Measurements from ENCODE around the gene KCNK7.
"Not testable (repeated sequence)": the region's sequence is repeated elsewhere in the genome, so short reads cannot be mapped to it uniquely, and the experiment has no call there.

Gene KCNK7

GRCh38 chr11:65569973-65570918 is 25.4 kb downstream of the KCNK7 start, which contains the start of gene ZNRD2:
TSS of gene ZNRD2 (plus strand) at chr11:65570477. CDS start at chr11:65570492, 15 bp downstream.
- in situ Hi-C loops (cut with MboI; ENCODE audit: low sequenced_read_pairs, unreplicated experiment), result no loop called here
- DNase-seq (ENCODE audit: low spot score), result peak; percentile 97
- peak; percentile 71 for TF ChIP-seq CTCF (IDR thresholded peaks at IDR 0.05; ENCODE audit: borderline replicate concordance, control extremely low read depth, extremely low read depth, insufficient read depth, missing control alignments)

DNA sequence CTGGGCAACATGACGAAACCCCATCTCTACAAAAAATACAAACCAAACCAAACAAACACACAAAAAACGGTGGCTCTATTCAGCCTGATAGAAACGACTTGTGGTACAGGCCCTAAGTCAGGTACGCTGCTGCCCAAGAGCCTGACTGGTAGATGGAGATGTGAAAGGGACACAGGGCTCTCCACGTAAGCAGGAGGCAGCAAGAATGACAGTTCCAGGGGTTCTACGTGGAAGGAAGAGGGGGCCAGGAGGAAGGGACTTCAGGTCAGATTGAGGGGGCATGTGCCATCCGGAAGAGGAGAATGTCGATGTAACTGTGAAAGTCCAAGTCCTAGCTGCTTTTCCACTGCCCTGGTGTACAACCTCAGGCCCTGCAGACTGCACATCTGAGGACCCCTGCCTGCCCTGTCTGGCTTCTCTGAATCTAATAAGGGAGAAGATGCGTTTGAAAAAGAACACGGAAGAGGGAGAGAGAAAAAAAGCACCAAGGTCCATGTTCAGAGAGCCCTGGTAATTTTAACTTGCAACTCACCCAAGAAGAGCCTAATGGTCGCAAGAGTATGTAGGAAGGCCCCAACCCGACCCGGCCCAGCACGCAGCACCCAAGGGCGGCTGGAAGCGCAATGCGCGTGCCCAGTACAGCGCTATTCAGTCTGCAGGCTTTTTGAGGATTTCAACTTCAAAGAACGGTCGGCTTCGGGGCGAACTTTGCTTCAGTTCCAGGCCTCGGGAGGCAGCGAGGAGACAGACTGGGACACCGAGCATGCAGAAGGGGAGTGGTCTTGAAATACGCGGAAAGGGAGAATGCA is 26.2 kb downstream of the KCNK7 start:
- no peak for DNase-seq (ENCODE audit: low spot score)
- TF ChIP-seq CTCF (IDR thresholded peaks at IDR 0.05; ENCODE audit: borderline replicate concordance, control extremely low read depth, extremely low read depth, insufficient read depth, missing control alignments), result no peak
- in situ Hi-C loops (cut with MboI; ENCODE audit: low sequenced_read_pairs, unreplicated experiment), result no loop called here

DNA sequence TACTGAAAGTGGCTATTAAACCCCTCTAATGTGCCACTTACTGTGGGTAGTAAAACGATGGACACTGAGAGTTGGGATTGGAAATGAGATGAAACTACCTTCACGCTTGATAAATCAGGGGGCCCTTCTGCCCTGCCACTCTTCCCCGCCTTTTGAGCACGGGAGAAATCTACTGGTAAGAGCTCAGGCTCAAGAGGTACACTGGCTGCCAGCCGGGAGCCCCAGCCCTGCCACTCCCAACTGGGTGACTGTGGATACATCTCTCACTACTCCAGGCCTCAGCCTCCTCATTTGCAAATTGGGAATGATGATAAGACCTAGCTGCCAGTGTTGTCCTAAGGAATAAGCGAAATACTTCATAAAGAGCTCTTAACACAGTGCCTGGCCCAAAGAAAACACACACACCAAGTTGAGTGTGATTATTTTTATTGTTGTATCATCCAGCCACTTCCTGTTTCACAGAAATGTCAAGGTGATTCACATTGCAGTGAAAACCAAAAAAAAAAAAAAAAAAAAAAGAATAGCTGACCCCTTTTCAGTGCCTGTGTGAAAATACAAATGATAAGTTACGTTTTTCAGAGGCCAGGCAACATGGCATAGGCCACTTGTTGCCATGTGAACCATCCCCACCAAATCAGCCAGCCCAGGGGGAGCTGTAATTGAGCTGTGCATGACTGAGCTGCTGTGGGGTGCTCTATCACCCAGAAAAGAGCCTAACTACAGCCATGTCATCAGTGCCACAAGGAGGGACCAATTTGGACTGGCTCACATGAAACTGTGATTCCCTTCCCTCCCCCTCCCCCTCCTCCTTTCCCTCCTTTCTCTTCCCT is 29.8 kb downstream of the KCNK7 start:
- DNase-seq (ENCODE audit: low spot score), result no peak
- TF ChIP-seq CTCF (IDR thresholded peaks at IDR 0.05; ENCODE audit: borderline replicate concordance, control extremely low read depth, extremely low read depth, insufficient read depth, missing control alignments), result no peak
- in situ Hi-C loops (cut with MboI; ENCODE audit: low sequenced_read_pairs, unreplicated experiment), result no loop called here

DNA sequence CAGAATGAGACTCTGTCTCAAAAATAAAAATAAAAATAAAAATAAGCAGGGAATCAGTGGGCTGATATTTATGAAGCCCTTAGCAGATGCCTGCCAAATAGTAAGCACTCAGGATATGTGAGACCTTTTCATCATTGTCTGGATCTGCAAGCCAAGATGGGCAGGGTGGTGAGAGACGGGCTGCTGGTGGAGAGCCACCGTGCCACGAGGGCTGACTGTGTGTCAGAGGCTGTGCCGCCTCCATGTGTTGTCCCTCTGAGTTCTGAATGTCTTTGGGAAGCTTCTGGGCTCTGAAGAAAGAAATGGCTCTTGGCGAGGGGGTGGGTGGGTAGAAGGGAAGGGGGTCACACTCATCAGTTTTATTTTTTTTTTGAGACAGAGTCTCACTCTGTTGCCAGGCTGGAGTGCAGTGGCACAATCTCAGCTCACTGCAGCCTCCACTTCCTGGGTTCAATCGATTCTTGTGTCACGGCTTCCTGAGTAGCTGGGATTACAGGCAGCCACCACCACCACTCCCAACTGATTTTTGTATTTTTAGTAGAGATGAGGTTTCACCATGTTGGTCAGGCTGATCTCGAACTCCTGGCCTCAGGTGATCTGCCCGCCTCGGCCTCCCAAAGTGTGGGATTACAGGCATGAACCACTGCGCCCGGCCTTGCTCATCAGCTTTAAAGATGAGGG is 30.6 kb downstream of the KCNK7 start:
- DNase-seq (ENCODE audit: low spot score); in situ Hi-C loops (cut with MboI; ENCODE audit: low sequenced_read_pairs, unreplicated experiment): not testable (repeated sequence)

DNA sequence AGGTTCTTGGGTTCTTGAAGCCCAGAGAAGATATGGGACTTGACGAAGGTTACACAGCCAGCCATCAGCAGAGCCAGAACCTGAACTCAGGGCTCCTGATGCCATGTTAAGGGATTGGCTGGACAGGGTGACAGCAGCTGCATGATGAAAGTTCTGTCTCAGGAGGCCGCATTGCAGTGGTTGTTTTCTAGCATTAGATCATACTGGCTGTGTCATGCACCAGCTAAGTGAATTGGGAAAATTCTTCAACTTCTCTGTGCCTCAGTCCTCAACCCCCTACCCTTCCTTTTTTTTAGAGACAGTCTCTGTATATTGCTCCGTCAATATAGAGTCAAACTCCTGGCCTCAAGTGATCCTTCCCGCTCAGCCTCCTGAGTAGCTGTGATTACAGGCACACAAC is 32.0 kb downstream of the KCNK7 start:
- no peak for DNase-seq (ENCODE audit: low spot score)
- in situ Hi-C loops (cut with MboI; ENCODE audit: low sequenced_read_pairs, unreplicated experiment), result no loop called here
- TF ChIP-seq CTCF (IDR thresholded peaks at IDR 0.05; ENCODE audit: borderline replicate concordance, control extremely low read depth, extremely low read depth, insufficient read depth, missing control alignments), result no peak

DNA sequence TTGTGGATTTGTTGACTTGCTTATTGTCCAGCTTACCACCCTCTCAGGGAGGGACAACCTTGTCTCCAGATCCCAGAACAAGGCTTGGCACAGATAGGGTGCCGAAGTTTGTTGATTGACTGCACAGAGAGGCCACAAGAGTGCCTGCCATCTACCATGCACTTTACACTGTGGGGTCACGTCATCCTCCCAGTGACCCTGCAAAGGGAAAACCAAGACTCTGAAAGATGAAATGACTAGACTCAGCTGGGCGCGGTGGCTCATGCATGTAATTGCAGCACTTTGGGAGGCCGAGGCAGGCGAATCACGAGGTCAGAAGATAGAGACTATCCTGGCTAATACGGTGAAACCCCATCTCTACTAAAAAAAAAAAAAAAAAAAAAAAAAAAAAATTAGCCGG is 32.8 kb downstream of the KCNK7 start:
- in situ Hi-C loops (cut with MboI; ENCODE audit: low sequenced_read_pairs, unreplicated experiment), result no loop called here
- no peak for TF ChIP-seq CTCF (IDR thresholded peaks at IDR 0.05; ENCODE audit: borderline replicate concordance, control extremely low read depth, extremely low read depth, insufficient read depth, missing control alignments)
- no peak for DNase-seq (ENCODE audit: low spot score)
